Smooth muscle cell (in vitro differentiated cells): ENCODE results near the gene MAPKAP1. TPM values are rescaled to one million over a fixed set of nuclear protein-coding genes. Genes with fewer than 3 reads are reported as not detected.

Experiments
- DNase-seq: peaks from one replicate; lab custom pipeline; 2025; ENCODE audit not compliant: unreplicated experiment; lab: John Stamatoyannopoulos, UW
- H2AFZ ChIP-seq: fragments of 200-600 bp; sonication (generic); 2 replicates; pipeline ENCODE4 v1.6.0; 2016; ENCODE audit warnings: antibody characterized with exemption, low read depth, mild to moderate bottlenecking
- H3F3A ChIP-seq: fragments of 200-600 bp; sonication (generic); 2 replicates; pipeline ENCODE4 v1.6.0; 2017; ENCODE audit warnings: antibody characterized with exemption, low read depth
- H3K27ac ChIP-seq: fragments of 200-600 bp; sonication (generic); 2 replicates; pipeline ENCODE4 v1.5.1; 2016; ENCODE audit warnings: low read depth, mild to moderate bottlenecking
- H3K27me3 ChIP-seq: fragments of 200-600 bp; sonication (generic); 2 replicates; pipeline ENCODE4 v1.6.1; 2016; ENCODE audit warnings: low read depth, mild to moderate bottlenecking
- H3K36me3 ChIP-seq: fragments of 200-600 bp; sonication (generic); 2 replicates; pipeline ENCODE4 v1.5.1; 2016; ENCODE audit warnings: low read depth
- H3K4me1 ChIP-seq: fragments of 200-600 bp; sonication (generic); 2 replicates; pipeline ENCODE4 v1.5.1; 2016; ENCODE audit warnings: low read depth
- H3K4me2 ChIP-seq: fragments of 200-600 bp; sonication (generic); 2 replicates; pipeline ENCODE4 v1.6.0; 2016; ENCODE audit warnings: mild to moderate bottlenecking
- H3K4me3 ChIP-seq: fragments of 200-600 bp; sonication (generic); 2 replicates; pipeline ENCODE4 v1.5.1; 2016; ENCODE audit warnings: mild to moderate bottlenecking
- H3K79me2 ChIP-seq: fragments of 200-600 bp; sonication (generic); 2 replicates; pipeline ENCODE4 v1.6.0; 2016; ENCODE audit warnings: low read depth, mild to moderate bottlenecking
- H3K9ac ChIP-seq: fragments of 200-600 bp; sonication (generic); 2 replicates; pipeline ENCODE4 v1.6.0; 2016; ENCODE audit warnings: low read depth
- H3K9me3 ChIP-seq: fragments of 200-600 bp; sonication (generic); replicated peaks from 2 replicates; pipeline ENCODE4 v1.5.1; 2016; ENCODE audit warnings: low read depth
- H4K20me1 ChIP-seq: fragments of 200-600 bp; sonication (generic); 2 replicates; pipeline ENCODE4 v1.6.0; 2016; ENCODE audit warnings: low read depth
- CTCF ChIP-seq: fragments of 200-600 bp; sonication (generic); IDR thresholded peaks from 2 replicates; pipeline ENCODE4 v1.5.1; 2017; ENCODE audit warnings: borderline replicate concordance, mild to moderate bottlenecking, antibody characterized with exemption; ENCODE audit not compliant: insufficient read depth, poor library complexity, severe bottlenecking
- WGBS: methylation state at CpG from one replicate; pipeline ENCODE4 v1.1.7; 2016; ENCODE audit warnings: low lambda C conversion rate; 5-methylcytosine and 5-hydroxymethylcytosine counted together
- polyA plus RNA-seq: library from polyadenylated mRNA; unstranded; fragments of >200 nt; fragmentation: Nextera tagmentation; extraction: Ambion mirVana; gene quantifications from 2 replicates; pipeline ENCODE4 v1.2.1, GENCODE V29; 2016
- total RNA-seq: library from RNA; depleted of rRNA; stranded (reverse); fragments of >200 nt; gene quantifications from 2 replicates; pipeline ENCODE4 v1.2.3, GENCODE V29; 2014

The MAPKAP1 gene
- total and polyA plus RNA-seq, 2 experiments from 2014 or later: 50.1 to 74.5 TPM

DNA sequence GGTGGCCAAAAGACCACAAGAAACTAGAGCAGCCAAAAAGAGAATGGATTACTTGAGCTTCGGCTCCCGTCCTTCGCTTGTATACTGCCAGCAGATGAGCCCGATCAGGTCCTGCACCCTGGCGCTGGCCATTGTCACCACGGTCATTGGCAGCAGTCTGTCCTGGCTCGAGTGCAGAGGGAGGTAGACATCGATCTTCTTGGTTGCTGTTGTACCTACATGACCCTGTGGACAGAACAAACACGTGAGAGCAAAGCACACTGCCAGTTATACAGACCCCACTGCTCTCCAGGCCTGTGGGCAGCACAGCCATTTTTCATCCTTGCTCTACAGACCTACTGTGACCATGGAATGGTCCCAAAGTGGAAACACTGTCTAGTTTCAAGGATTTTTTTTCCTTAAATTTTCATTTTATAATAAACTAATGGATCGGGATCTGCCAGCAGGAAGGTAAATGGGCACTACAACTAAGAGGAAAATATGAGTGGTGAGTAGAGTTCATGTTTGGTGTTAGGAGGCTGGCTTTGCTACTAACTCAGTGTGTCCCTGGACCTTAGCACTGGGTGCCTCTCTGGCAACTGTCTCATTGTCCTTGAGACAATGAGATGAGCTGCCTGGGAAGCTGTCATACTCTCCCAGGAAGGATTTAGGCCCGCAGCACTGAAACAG is 121.4 kb downstream of the MAPKAP1 start:
- 98% methylated on average over 11 of the region's 11 CpGs for WGBS
- Histone ChIP-seq H3K4me1 (no peaks in the 10 kb centered on the region), H3K4me2 (no peak overlapping the region), H3K79me2 (peaks cover 36% of the 10 kb centered on the region), H4K20me1 (peaks cover 53% of the 10 kb centered on the region), H3K9ac (no peak overlapping the region), H3K27me3 (no peaks in the 10 kb centered on the region), H3K36me3 (no peaks in the 10 kb centered on the region), H2AFZ (no peak overlapping the region), H3K4me3 (no peak overlapping the region), H3K27ac (no peak overlapping the region), H3K9me3 (no peaks in the 10 kb centered on the region), H3F3A (no peaks in the 10 kb centered on the region)
- no peak for TF ChIP-seq CTCF
- no peak for DNase-seq

GRCh38 chr9:125580701-125581286 is 126.2 kb downstream of the MAPKAP1 start:
- no peak overlapping the region for H2AFZ ChIP-seq
- no peaks in the 10 kb centered on the region for H3K4me1 ChIP-seq
- H3K4me2 ChIP-seq: no peak overlapping the region
- no peak overlapping the region for H3K27ac ChIP-seq
- 98% methylated on average over 4 of the region's 4 CpGs for WGBS
- H3K36me3 ChIP-seq: peaks cover 4% of the 10 kb centered on the region
- no peaks in the 10 kb centered on the region for H3K79me2 ChIP-seq
- H3K4me3 ChIP-seq: no peak overlapping the region
- H3K27me3 ChIP-seq: no peaks in the 10 kb centered on the region
- no peaks in the 10 kb centered on the region for H3F3A ChIP-seq
- no peak overlapping the region for H3K9ac ChIP-seq
- H4K20me1 ChIP-seq: peaks cover 8% of the 10 kb centered on the region
- H3K9me3 ChIP-seq: no peaks in the 10 kb centered on the region
- TF ChIP-seq CTCF: no peak
- no peak for DNase-seq

GRCh38 chr9:125579030-125579932 is 127.7 kb downstream of the MAPKAP1 start:
- no peaks in the 10 kb centered on the region for H3K4me1 ChIP-seq
- H2AFZ ChIP-seq: no peak overlapping the region
- H3K79me2 ChIP-seq: no peaks in the 10 kb centered on the region
- H3F3A ChIP-seq: no peaks in the 10 kb centered on the region
- DNase-seq: no peak
- H3K9ac ChIP-seq: no peak overlapping the region
- H3K27me3 ChIP-seq: no peaks in the 10 kb centered on the region
- H3K36me3 ChIP-seq: peaks cover 4% of the 10 kb centered on the region
- H3K4me2 ChIP-seq: no peak overlapping the region
- no peaks in the 10 kb centered on the region for H4K20me1 ChIP-seq
- no peak overlapping the region for H3K4me3 ChIP-seq
- TF ChIP-seq CTCF: no peak
- WGBS: 93% methylated on average over 12 of the region's 12 CpGs
- no peak overlapping the region for H3K27ac ChIP-seq
- no peaks in the 10 kb centered on the region for H3K9me3 ChIP-seq
